ENCODE results near the gene CERS1. TPM values are rescaled to one million over a fixed set of nuclear protein-coding genes. Genes with fewer than 3 reads are reported as not detected.

CERS1 gene
- total and polyA plus RNA-seq, 10 of the 15 experiments (the other 5 are each of a cell fraction or from before 2014, with no cell fraction given) = 0.19 TPM; not detected in 9

DNA sequence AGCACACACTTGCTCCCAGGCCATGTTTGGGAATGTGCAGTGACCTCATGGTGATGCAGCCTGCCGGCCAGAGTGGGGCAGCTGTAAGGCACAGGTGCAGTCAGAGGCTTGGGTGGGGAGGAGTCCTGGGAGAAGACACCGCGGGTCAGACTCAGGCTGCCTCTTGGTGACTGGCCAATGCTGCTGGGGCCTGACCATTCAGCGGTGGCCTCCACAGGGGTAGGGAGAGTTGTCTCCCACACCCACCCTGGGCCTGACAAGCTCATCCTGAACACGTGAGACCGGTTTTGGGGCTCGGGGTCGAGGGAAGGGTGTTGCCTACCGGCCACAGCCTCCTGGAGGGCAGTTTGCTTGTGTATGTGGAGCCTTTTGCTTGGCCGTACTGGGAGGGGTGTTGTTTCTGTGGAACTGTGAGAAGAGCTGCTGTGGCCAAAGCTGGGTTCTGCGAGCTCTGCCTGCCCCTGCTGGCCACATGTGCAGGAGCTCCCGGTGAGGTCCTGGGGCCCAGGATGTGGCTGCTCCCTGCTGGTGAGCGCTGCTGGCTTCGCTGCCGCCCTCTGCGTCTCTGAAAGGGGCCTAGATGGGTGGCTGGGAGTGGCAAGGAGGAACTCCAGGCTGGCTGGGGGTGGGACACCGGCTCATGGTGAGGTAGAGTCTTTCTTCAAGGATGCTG is 42.1 kb downstream of the CERS1 start:
- H3K4me2 ChIP-seq (ENCODE audit: control insufficient read depth, insufficient read depth) = no peak overlapping the region
- peaks cover 19 to 80% of the 10 kb centered on the region in 2 experiments for H3K36me3 ChIP-seq (ENCODE audit: control insufficient read depth in 2 of 2, insufficient read depth in 2 of 2, low read length in 1 of 2)
- RAD21 ChIA-PET (ENCODE audit: unreplicated experiment) = no interaction called here
- SMC1A ChIA-PET (ENCODE audit: uncharacterized antibody, unreplicated experiment) = no interaction called here
- H3K4me1 ChIP-seq (ENCODE audit: control insufficient read depth, insufficient read depth, low read length) = peaks cover 13% of the 10 kb centered on the region
- CTCF ChIA-PET = no interaction called here
- no peak overlapping the region for H3K9ac ChIP-seq (ENCODE audit: control insufficient read depth, insufficient read depth, low read length)
- in situ Hi-C loops (cut with MboI) (loop anchor here (25.0 kb wide), 1 partner anchor 392 kb away; no protein-coding TSS in a partner anchor), intact Hi-C loops (cut with micrococcal nuclease; ENCODE audit: unreplicated experiment) (no loop called here)
- peaks cover 7% of the 10 kb centered on the region for H3K79me2 ChIP-seq (ENCODE audit: control insufficient read depth, insufficient read depth, low read length)
- no peak overlapping the region for H2AFZ ChIP-seq (ENCODE audit: control insufficient read depth, low read depth, low read length)
- BruUV-seq (replicated peaks) = no TSS peak
- TF ChIP-seq KAT2A (conservative IDR thresholded peaks at IDR 0.05; ENCODE audit: control insufficient read depth, low read depth, low read length) (no peak), EZH2 (IDR thresholded peaks at IDR 0.05; ENCODE audit: borderline replicate concordance, control insufficient read depth, low read depth, low read length) (no peak), ZZZ3 (IDR thresholded peaks at IDR 0.05; ENCODE audit: control insufficient read depth, insufficient read length, low read depth) (no peak), CREB1 (IDR thresholded peaks at IDR 0.05; ENCODE audit: low read depth) (no peak), ZNF622 (IDR thresholded peaks at IDR 0.05) (no peak), EED (IDR thresholded peaks at IDR 0.05; ENCODE audit: low read depth) (no peak), NFIC (IDR thresholded peaks at IDR 0.05; ENCODE audit: low read depth, low read length) (no peak), POU2F2 (IDR thresholded peaks at IDR 0.05; ENCODE audit: borderline replicate concordance, low read depth, low read length) (no peak)
- TF ChIP-seq, protein P1, sequence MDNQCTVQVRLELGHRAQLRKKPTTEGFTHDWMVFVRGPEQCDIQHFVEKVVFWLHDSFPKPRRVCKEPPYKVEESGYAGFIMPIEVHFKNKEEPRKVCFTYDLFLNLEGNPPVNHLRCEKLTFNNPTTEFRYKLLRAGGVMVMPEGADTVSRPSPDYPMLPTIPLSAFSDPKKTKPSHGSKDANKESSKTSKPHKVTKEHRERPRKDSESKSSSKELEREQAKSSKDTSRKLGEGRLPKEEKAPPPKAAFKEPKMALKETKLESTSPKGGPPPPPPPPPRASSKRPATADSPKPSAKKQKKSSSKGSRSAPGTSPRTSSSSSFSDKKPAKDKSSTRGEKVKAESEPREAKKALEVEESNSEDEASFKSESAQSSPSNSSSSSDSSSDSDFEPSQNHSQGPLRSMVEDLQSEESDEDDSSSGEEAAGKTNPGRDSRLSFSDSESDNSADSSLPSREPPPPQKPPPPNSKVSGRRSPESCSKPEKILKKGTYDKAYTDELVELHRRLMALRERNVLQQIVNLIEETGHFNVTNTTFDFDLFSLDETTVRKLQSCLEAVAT (IDR thresholded peaks at IDR 0.05) = no peak
- TF ChIP-seq, protein P2, sequence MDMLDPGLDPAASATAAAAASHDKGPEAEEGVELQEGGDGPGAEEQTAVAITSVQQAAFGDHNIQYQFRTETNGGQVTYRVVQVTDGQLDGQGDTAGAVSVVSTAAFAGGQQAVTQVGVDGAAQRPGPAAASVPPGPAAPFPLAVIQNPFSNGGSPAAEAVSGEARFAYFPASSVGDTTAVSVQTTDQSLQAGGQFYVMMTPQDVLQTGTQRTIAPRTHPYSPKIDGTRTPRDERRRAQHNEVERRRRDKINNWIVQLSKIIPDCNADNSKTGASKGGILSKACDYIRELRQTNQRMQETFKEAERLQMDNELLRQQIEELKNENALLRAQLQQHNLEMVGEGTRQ (IDR thresholded peaks at IDR 0.05; ENCODE audit: borderline replicate concordance, low read depth, low read length) = no peak
- TF ChIP-seq, protein P3, sequence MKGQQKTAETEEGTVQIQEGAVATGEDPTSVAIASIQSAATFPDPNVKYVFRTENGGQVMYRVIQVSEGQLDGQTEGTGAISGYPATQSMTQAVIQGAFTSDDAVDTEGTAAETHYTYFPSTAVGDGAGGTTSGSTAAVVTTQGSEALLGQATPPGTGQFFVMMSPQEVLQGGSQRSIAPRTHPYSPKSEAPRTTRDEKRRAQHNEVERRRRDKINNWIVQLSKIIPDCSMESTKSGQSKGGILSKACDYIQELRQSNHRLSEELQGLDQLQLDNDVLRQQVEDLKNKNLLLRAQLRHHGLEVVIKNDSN (IDR thresholded peaks at IDR 0.05; ENCODE audit: borderline replicate concordance, extremely low read length, insufficient read depth, low read depth, low read length) = no peak
- H3K9me3 ChIP-seq (replicated peaks; ENCODE audit: control insufficient read depth, insufficient read depth, low read length) = no peaks in the 10 kb centered on the region
- no peaks in the 10 kb centered on the region for H3K27me3 ChIP-seq (replicated peaks in 1 of 2; ENCODE audit: control insufficient read depth in 2 of 2, insufficient read depth in 2 of 2, low read length in 1 of 2)
- POLR2A ChIA-PET = no interaction called here
- no peak for ATAC-seq
- no peak for FAIRE-seq
- no peak overlapping the region for H3K4me3 ChIP-seq
- no peak overlapping the region for H3K27ac ChIP-seq (ENCODE audit: control insufficient read depth, insufficient read depth)
- H4K20me1 ChIP-seq (ENCODE audit: control insufficient read depth, insufficient read depth) = peaks cover 3% of the 10 kb centered on the region; the same call in 1 of the 2 replicates
- DNase-seq (ENCODE audit: low read depth, low spot score) = no peak
- WGBS (ENCODE audit: insufficient coverage, insufficient replicate concordance, low lambda C conversion rate, missing lambda C conversion rate) = 99% methylated on average over 17 of the region's 17 CpGs
